HG02759 (cell line): ENCODE data around the gene ZNF516.
A peak's percentile ranks its signal among the peaks of the same experiment; 100 is the strongest.
"Not testable (repeated sequence)": the region's sequence is repeated elsewhere in the genome, so short reads cannot be mapped to it uniquely, and the experiment has no call there.

ENCODE experiments used
- ATAC-seq: cut with Tn5 transposase; IDR thresholded peaks from one replicate; pipeline ENCODE4 v1.9.1; 2021; ENCODE audit warnings: mild to moderate bottlenecking, moderate library complexity; ENCODE audit not compliant: unreplicated experiment

ZNF516 gene

DNA sequence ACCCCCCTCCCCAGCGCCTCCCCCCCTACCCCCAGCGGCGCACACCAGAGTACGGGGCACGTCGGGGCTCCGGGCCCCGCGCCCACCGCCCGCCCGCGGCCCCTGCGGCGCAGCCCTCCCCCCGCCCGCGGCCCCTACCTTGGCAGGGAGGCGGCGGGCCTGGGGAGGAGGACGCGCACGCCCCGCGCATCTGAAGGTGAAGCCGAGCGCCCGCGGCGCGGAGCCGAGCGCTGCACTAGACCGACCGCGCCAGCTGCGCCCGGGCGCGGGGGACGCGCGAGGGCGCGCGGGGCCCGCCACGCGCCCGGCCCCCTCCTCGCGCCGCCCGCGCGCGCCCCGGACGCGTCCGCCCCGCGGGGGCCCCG, at the start of gene ZNF516:
Gene ZNF516 (minus strand): TSS at position 237 of the 365 bp plus-strand sequence. CDS start 52,188 bp downstream, outside the sequence.
- ATAC-seq = peak; percentile 21

GRCh38 chr18:76538846-76539245, 43.8 kb upstream of the ZNF516 start:
- no peak for ATAC-seq

- no peak for ATAC-seq
These were observed 42.6 kb upstream of the ZNF516 start for GRCh38 chr18:76537621-76538020.

DNA sequence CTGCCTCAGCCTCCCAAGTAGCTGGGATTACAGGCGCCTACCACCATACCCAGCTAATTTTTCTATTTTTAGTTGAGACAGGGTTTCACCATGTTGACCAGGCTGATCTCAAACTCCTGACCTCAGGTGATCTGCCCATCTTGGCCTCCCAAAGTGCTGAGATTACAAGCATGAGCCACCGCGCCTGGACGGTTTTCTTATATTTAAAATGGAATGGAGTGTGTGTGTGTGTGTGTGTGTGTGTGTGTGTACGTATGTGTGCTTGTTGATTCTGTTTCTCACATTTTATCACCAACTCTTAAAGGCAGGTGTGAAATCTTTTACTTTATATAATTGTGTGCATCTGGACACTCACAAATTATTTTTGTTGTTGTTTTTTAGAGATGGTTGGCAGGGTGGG, 41.6 kb upstream of the ZNF516 start:
- not testable (repeated sequence) for ATAC-seq

DNA sequence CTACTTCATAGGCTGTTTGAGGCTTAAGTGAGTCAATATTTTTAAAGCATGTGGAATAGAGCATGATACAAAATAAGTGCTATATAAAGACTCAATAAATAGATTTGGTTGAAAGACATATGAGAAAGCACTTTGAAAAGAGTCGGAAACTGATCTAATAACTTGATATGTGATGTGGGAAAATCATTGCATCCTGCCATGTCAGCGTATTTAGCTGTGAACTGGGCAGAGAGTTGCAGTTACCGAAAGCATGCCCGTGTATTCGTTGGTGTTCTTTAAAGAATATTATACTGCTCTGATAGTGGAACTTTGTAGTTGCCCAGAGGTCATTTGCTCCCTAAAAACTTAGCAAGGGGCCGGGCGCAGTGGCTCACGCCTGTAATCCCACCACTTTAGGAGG, 37.8 kb upstream of the ZNF516 start:
- no peak for ATAC-seq

GRCh38 chr18:76530846-76531245, 35.8 kb upstream of the ZNF516 start:
- no peak for ATAC-seq

- ATAC-seq = no peak
These were observed 35.3 kb upstream of the ZNF516 start for GRCh38 chr18:76530391-76530790.

DNA sequence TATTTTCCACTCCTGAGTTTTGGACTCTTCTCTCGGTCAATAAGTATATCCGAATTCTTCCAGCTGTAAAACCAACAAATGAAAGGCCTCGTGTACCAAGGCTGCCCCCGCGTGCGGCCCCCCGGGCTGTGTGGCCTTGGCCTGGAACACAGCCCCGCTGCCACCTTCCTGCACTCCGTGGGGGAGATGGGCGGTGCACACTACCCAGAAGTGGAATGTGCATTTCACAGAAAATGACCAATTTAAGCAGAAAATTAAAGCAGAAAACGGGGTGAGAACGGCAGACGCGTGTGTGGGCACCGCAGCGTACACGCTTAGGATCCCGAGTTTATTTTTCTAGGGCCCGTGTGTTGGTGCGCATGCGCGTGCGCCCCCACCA, 34.4 kb upstream of the ZNF516 start:
- ATAC-seq = no peak

DNA sequence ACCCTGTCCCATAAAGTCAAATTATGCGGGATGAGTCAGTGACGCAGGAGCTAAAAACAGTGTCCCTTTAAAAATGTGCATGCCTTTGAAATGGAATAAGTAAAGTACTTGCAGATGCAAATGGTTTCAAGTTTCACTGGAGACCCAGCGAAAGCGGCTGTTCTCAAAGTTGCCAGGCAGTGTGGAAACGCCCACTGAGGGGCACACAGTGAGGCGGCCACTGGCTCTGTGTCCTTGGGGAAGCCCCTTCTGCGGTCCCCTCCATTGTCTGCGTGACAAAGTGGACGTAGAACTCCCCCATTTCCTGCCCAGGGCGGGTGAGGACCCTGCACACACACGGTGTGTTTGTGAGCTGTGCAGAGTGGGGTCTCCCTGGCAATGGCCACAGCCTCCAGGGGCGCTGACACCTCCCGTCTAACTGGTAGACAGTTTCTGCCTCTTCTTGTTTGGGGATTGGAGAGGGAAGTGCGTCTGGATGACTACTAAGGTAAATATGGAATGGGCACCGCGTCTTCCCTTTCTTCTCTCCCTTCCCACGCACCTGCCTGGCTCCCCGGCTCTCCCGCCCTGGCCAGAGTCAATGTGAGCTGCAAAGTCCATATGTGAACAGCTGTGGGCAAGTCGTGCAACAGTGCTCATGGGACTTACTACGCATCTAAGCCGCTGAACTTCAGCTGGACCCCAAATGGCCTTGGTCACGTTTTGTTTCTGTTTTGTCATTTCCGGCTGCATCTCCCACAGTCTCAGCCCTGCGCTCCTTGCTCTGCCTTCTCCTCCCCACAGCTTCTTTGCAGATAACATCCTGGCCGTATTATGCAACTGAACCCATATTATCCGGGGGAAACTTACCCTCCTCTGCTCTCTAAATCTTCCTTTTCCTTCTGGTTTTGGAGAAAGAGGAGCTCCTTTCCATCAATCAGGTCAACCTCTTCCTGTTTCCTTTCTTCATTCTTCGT, 33.7 kb upstream of the ZNF516 start:
- no peak for ATAC-seq

GRCh38 chr18:76525911-76526310, 30.9 kb upstream of the ZNF516 start:
- no peak for ATAC-seq

DNA sequence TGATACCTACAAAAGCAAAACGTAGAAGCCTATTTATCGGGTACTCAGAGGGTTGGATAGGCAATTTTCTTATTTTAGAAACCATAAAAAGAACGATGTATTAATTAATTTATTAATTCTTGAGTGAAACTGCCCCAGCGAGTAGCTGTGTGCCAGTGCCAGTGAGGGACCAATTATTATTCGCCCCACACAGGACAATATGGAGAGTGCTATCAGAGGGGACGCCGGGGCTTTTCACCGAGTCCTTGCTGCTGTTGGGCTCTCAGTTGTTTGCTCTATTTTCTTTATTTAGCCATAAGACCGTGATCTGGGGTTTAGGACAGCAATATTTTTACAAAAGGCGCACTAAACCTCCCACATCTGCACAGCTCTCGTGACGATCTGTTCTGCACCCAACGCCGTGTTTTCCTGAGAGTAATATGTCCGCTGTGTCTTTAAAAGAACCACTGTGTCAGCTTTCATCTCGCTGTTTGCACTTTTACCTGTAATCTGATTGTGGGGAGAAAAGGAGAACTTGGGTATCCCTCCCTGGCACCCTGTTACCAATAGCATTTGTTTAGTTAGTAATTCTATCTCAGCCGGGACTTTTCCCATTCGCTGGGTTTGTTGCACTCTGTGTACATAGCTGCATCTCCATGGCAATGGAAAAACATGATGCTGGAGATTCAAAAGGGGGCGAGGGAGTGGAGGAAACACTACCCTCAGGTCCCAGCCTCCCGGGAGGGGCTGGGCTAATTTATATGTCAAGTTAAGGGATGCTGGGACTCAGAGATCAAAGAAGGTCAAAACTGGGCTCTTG, 30.1 kb upstream of the ZNF516 start:
- ATAC-seq = peak; percentile 47

DNA sequence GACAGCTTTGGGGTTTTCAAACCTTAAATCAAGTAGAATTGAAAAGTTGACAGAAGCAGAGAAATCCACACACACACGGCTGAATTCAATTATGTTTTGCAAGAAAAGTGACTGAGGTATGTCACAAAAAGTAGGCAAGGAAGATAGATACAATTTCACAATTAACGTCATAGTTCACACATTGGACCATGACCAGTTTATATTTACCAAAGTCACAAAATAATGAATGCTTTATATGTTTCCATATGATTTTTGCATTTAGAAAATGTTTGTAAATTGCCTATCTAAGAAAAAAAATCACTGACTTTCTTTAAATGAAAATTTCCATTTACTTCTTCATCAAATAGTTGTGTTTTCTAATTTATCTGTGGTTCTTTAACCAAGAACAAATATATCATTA, 29.4 kb upstream of the ZNF516 start:
- ATAC-seq = no peak

- no peak for ATAC-seq
These were observed 27.5 kb upstream of the ZNF516 start for GRCh38 chr18:76522551-76522950.

DNA sequence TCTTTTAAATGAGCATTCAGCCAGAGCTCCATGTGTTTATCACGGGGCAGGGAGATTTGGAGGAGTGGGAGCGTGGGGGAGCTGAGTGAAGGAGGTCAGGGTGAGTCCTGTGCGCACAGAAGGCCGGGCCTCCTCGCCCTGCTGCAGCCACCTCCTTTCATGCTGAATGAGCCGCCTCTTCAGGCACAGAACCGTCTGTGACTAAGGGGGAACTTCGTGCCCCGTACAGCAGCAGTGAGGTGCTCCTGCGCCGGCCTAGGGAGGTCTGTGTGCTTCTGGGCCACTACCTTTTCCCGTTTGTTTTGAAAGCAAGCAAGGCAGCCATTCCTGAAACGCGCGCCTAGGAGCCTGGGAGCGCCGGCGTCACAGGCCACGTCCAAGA, 27.1 kb upstream of the ZNF516 start:
- ATAC-seq = no peak

- ATAC-seq = no peak
These were observed 26.5 kb upstream of the ZNF516 start for GRCh38 chr18:76521417-76522121.

DNA sequence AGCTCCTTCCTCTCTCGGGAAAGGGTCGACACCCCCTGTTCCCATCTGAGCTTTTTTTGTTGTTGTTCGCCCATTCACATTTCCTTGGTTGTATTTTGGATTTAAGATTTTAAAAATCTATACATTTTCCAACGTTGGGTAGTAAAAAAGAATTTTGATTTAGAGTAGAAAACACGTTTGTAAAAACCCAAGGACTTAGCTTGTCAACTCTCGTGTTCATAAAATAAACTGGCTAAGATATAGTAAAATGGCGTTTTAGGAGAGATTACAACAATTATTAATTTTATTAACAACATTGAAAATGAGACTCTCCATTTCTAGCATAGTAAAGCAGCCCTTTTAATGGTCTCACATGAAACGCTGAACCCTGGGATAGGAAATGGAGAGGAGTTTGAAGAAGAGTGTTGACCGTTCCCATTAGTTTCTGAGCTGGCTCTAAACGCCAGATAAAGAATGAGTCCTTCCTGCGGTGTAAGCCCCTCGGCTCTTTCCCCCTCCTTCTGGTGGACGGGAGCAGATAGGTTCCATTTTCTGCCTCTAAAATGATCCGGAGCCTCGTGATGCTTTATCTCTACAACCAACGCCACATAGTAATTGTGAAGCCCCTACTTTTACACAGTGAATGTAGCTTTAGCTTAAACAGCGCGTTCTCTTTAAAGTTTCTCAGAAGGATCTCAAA, 24.0 kb upstream of the ZNF516 start:
- no peak for ATAC-seq

DNA sequence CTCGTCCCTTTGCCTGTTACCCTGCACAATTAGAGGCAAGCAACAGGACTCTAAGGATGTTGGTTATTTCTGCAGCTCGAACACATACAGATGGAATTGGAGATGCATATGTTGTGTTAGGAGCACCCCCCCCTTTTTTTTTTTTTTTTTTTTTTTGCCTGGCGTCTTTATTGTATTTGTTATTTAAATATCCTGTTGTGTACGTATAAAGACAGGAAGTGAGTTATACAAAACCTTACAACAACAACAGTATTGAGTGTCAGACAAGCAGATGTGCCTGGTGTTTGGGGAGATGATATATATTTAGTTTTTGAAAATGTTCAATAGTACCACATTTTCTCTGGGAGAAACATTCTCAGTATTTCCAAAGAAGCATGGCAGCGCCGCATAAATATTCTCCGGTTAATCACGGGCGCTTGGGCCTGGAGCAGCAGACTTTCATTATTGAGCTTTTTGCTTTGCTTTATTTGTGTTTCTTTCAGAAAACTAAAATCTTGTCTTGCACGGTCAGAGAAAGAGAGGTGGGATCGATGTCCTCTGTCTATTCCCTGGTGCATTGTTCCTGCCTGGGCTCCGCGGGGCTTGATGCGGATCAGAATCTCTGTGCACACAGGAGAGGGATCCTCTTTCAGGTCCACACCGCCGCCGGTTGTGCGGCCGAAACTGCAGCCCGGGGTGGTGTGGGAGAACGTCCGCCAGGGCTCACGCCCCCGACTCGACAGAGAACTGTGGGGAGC, 23.2 kb upstream of the ZNF516 start:
- no peak for ATAC-seq

- no peak for ATAC-seq
These were observed 20.5 kb upstream of the ZNF516 start for GRCh38 chr18:76515576-76515975.

DNA sequence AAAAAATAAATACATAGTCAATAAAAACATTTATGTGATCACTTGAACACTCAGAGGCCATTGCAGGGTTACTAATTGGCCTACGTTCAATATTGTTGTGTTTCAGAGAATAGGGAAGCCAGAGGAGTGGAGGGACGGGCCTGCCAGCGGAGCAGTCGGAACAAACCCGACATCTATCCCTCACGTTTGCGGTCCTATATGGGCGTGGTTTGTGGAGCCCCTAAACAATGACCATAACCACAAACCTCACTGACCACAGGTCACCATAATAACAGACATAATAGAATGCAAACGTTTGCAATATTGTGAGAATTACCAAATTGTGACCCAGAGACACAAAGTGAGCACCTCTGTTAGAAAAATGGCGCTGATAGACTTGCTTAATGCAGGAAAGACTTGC, 19.5 kb upstream of the ZNF516 start:
- ATAC-seq = no peak

DNA sequence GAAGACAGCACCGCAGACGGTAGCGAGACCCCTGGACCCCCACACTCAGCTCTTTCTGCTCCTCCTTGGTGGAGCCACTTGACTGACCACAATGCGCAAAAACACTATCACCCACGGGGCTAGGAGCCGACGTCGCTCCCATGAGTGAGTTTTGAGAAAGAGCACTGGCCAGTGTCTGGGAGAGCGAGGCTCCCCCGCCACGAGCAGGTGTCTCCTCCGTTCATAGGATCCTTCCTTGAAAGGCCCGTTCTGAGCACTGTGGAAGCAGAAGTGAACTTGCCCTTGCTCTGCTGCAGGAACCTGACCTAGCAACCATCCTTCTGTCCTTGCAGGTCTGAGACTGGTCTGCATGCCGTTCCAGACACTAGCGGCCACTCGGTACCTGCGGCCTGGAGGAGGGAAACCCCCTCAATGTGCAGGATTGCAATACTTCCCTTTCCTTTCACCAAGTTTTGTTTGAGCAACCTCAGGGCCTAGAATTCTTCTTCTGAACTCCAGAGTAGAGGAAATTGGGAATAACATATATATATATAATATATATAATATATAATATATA, 12.9 kb upstream of the ZNF516 start:
- ATAC-seq = no peak
